HG03060 (cell line): ENCODE results near the gene EEF1A1.
"Not testable (repeated sequence)": the region's sequence is repeated elsewhere in the genome, so short reads cannot be mapped to it uniquely, and the experiment has no call there.

Experiments
- ATAC-seq: cut with Tn5 transposase; IDR thresholded peaks from one replicate; pipeline ENCODE4 v1.9.1; 2021; ENCODE audit warnings: low read depth, moderate number of reproducible peaks; ENCODE audit not compliant: unreplicated experiment

Gene EEF1A1

GRCh38 chr6:73508776-73509175 lies 12.1 kb downstream of the EEF1A1 start:
- no peak for ATAC-seq

- no peak for ATAC-seq
Measured at GRCh38 chr6:73506246-73506645, 14.6 kb downstream of the EEF1A1 start.

GRCh38 chr6:73505705-73506104 lies 15.1 kb downstream of the EEF1A1 start:
- not testable (repeated sequence) for ATAC-seq

GRCh38 chr6:73505142-73505541 lies 15.7 kb downstream of the EEF1A1 start:
- ATAC-seq = no peak

GRCh38 chr6:73504160-73504559 lies 16.7 kb downstream of the EEF1A1 start:
- no peak for ATAC-seq

GRCh38 chr6:73503027-73503772 lies 17.6 kb downstream of the EEF1A1 start:
- no peak for ATAC-seq

- ATAC-seq = no peak
Measured at GRCh38 chr6:73497915-73498314, 22.9 kb downstream of the EEF1A1 start.

GRCh38 chr6:73491377-73491776 lies 29.5 kb downstream of the EEF1A1 start:
- no peak for ATAC-seq

- ATAC-seq = no peak
Measured at GRCh38 chr6:73487473-73487872, 33.4 kb downstream of the EEF1A1 start.

GRCh38 chr6:73484438-73484837 lies 36.4 kb downstream of the EEF1A1 start:
- ATAC-seq = no peak

- no peak for ATAC-seq
Measured at GRCh38 chr6:73481969-73482368, 38.9 kb downstream of the EEF1A1 start.

- ATAC-seq = no peak
Measured at GRCh38 chr6:73477407-73477806, 43.4 kb downstream of the EEF1A1 start.

- no peak for ATAC-seq
Measured at GRCh38 chr6:73476723-73477122, 44.1 kb downstream of the EEF1A1 start.

- ATAC-seq = peak; percentile 93
Measured at GRCh38 chr6:73471686-73472290, 49.0 kb downstream of the EEF1A1 start.
